ENCODE measurements around the gene KDM3A. TPM values are rescaled to one million over a fixed set of nuclear protein-coding genes. Genes with fewer than 3 reads are reported as not detected.

Gene KDM3A
- total RNA-seq, 4 donors from 2014 or later: 39.5 to 60.9 (median 51.1) TPM

GRCh38 chr2:86464652-86465051 is 23.5 kb downstream of the KDM3A start:
- intact Hi-C loops (cut with DNase I): no loop called here
- TF ChIP-seq, protein P1, sequence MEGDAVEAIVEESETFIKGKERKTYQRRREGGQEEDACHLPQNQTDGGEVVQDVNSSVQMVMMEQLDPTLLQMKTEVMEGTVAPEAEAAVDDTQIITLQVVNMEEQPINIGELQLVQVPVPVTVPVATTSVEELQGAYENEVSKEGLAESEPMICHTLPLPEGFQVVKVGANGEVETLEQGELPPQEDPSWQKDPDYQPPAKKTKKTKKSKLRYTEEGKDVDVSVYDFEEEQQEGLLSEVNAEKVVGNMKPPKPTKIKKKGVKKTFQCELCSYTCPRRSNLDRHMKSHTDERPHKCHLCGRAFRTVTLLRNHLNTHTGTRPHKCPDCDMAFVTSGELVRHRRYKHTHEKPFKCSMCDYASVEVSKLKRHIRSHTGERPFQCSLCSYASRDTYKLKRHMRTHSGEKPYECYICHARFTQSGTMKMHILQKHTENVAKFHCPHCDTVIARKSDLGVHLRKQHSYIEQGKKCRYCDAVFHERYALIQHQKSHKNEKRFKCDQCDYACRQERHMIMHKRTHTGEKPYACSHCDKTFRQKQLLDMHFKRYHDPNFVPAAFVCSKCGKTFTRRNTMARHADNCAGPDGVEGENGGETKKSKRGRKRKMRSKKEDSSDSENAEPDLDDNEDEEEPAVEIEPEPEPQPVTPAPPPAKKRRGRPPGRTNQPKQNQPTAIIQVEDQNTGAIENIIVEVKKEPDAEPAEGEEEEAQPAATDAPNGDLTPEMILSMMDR (IDR thresholded peaks at IDR 0.05): no peak
- TF ChIP-seq POLR2A (IDR thresholded peaks at IDR 0.05): no peak
- Histone ChIP-seq H3K27ac (no peak overlapping the region), H3K4me3 (replicated peaks in 1 of 3) (no peak overlapping the region), H3K9me3 (no peaks in the 10 kb centered on the region), H3K27me3 (no peaks in the 10 kb centered on the region), H3K36me3 (peaks cover 48 to 70% of the 10 kb centered on the region in 2 donors), H3K4me1 (no peaks in the 10 kb centered on the region)
- WGBS, 2 donors: 78 to 89% methylated on average over 3 of the region's 3 CpGs
- DNase-seq: no peak

GRCh38 chr2:86466306-86466705 is 25.1 kb downstream of the KDM3A start:
- intact Hi-C loops (cut with DNase I): no loop called here
- DNase-seq: no peak

DNA sequence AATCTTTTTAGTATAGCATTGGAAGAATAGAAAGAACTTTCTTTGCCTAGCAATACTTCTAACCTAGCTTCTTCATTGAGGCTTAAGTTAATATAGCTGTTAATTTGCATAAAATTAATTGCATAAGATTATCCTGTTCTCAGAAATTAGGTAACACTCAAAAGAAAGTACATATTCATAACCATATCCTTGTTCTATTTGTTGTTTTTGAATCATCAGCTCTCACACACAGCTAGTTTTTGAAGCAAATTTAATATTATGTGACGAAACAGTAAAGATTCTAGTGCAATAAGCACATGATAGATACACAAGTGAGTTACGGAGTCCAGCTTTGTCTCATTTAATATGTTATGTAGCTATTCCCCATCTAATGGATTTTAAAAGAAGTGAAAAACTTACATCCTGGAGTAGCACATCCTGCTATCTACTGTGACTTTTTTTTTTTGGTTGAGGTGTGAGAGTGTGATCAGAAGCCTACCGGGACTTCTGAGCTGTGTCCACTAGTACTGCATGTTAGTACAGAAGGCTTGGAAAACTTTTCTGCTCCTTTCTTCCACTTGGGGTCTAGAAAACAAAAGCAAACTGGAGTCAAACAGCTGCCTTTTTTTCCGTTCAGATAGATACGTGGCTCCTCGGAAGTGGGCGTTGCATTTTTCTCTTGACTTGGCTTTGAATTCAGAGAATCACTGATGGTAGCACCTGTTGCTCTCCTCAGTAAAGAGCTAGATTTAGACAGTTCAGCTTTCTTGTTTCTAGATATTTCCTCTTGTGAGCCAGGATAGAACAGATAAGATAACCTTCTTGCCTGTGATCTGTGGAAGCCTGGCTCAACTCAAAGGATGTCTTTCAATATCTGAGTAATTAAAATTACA is 27.2 kb downstream of the KDM3A start:
- DNase-seq: no peak
- Histone ChIP-seq H3K4me3 (replicated peaks in 1 of 3) (no peak overlapping the region), H3K9me3 (no peaks in the 10 kb centered on the region), H3K4me1 (no peaks in the 10 kb centered on the region), H3K27me3 (no peaks in the 10 kb centered on the region), H3K27ac (no peak overlapping the region), H3K36me3 (peaks cover 43 to 50% of the 10 kb centered on the region in 2 donors)
- TF ChIP-seq, protein P1 (IDR thresholded peaks at IDR 0.05): no peak
- no peak for TF ChIP-seq POLR2A (IDR thresholded peaks at IDR 0.05)
- intact Hi-C loops (cut with DNase I): no loop called here
- WGBS, 2 donors: 92 to 94% methylated on average over 7 of the region's 7 CpGs

More at GRCh38 chr2:86466306-86466705, 25.1 kb downstream of the KDM3A start:
- no peak overlapping the region for H3K4me3 ChIP-seq (replicated peaks in 1 of 3)
- 78 to 89% methylated on average over 1 of the region's 1 CpG for WGBS, 2 donors
- H3K9me3 ChIP-seq: no peaks in the 10 kb centered on the region
- no peaks in the 10 kb centered on the region for H3K27me3 ChIP-seq
- H3K27ac ChIP-seq: no peak overlapping the region
- no peaks in the 10 kb centered on the region for H3K4me1 ChIP-seq
- TF ChIP-seq, protein P1 (IDR thresholded peaks at IDR 0.05): no peak
- no peak for TF ChIP-seq POLR2A (IDR thresholded peaks at IDR 0.05)
- H3K36me3 ChIP-seq: peaks cover 42 to 54% of the 10 kb centered on the region in 2 donors

- H3K36me3 ChIP-seq: peaks cover 32 to 41% of the 10 kb centered on the region in 2 donors
- intact Hi-C loops (cut with DNase I): no loop called here
Measured at GRCh38 chr2:86470890-86471289, 29.7 kb downstream of the KDM3A start.

More at GRCh38 chr2:86470890-86471289, 29.7 kb downstream of the KDM3A start:
- Histone ChIP-seq H3K4me1 (no peaks in the 10 kb centered on the region), H3K4me3 (replicated peaks in 1 of 3) (no peak overlapping the region), H3K9me3 (no peaks in the 10 kb centered on the region), H3K27me3 (no peaks in the 10 kb centered on the region), H3K27ac (no peak overlapping the region)
- no peak for DNase-seq
- WGBS, 2 donors: 90 to 93% methylated on average over 1 of the region's 1 CpG
- TF ChIP-seq, protein P1 (IDR thresholded peaks at IDR 0.05): no peak
- no peak for TF ChIP-seq POLR2A (IDR thresholded peaks at IDR 0.05)
